Breast epithelium (tissue), 3 donors: Measurements from ENCODE around the gene GPAT3.
A peak's percentile ranks its signal among the peaks of the same experiment; 100 is the strongest.
"Not testable (repeated sequence)": the region's sequence is repeated elsewhere in the genome, so short reads cannot be mapped to it uniquely, and the experiment has no call there.

Experiments
- CTCF ChIP-seq, 3 donors: fragments of 450-650 bp; IDR thresholded peaks; one replicate each; pipeline ENCODE4 v1.5.1; 2016 to 2017; ENCODE audit warnings: antibody characterized with exemption in 3 of 3, mild to moderate bottlenecking in 3 of 3, moderate library complexity in 3 of 3
- POLR2A ChIP-seq: fragments of 450-650 bp; IDR thresholded peaks from one replicate; pipeline ENCODE4 v1.6.1; 2016; ENCODE audit warnings: antibody characterized with exemption, mild to moderate bottlenecking, moderate library complexity

- TF ChIP-seq CTCF (IDR thresholded peaks at IDR 0.05) = peak; percentile 22 to 69 (median 67)
- not testable (repeated sequence) for TF ChIP-seq POLR2A
Observed at GRCh38 chr4:83509156-83509585, 26.7 kb upstream of the GPAT3 start.
